ENCODE results near the gene CUX1. TPM values are rescaled to one million over a fixed set of nuclear protein-coding genes. Genes with fewer than 3 reads are reported as not detected.

Gene CUX1
- total and polyA plus RNA-seq, 2 donors (not counting 1 experiment from before 2014, with no cell fraction given), result 10.8 to 86.5 TPM

- Histone ChIP-seq H3K4me3 (ENCODE audit: control extremely low read depth in 1 of 5, extremely low read depth in 1 of 5, insufficient read depth in 1 of 5, low read depth in 2 of 5, low read length in 4 of 5) (no peak overlapping the region), H3K27ac (ENCODE audit: low read length in 2 of 2) (no peak overlapping the region), H3K9me3 (ENCODE audit: control extremely low read depth in 1 of 3, control insufficient read depth in 2 of 3, insufficient read depth in 1 of 3, low read length in 2 of 3) (no peaks in the 10 kb centered on the region), H3K9ac (ENCODE audit: low read length) (no peak overlapping the region), H3K36me3 (replicated peaks in 1 of 2; ENCODE audit: control extremely low read depth in 1 of 2, control insufficient read depth in 1 of 2, extremely low read depth in 1 of 2, insufficient read depth in 2 of 2, low read length in 1 of 2) (no peaks in the 10 kb centered on the region), H4K20me1 (ENCODE audit: control insufficient read depth, insufficient read depth, low read length, poor library complexity, severe bottlenecking) (peaks cover 6% of the 10 kb centered on the region), H3K27me3 (replicated peaks in 1 of 4; ENCODE audit: control extremely low read depth in 1 of 4, control insufficient read depth in 3 of 4, insufficient read depth in 4 of 4, low read length in 3 of 4) (no peaks in the 10 kb centered on the region), H3K79me2 (ENCODE audit: control insufficient read depth, insufficient read depth, low read length) (peaks cover 41% of the 10 kb centered on the region), H2AFZ (ENCODE audit: insufficient read depth, low read depth, low read length, poor library complexity, severe bottlenecking) (no peak overlapping the region), H3K4me2 (replicated peaks; ENCODE audit: low read depth, low read length, poor library complexity, severe bottlenecking) (no peak overlapping the region), H3K4me1 (ENCODE audit: control insufficient read depth in 2 of 2, insufficient read depth in 2 of 2, low read length in 2 of 2) (no peaks in the 10 kb centered on the region)
- CTCF ChIA-PET, result no interaction called here
- no peak for TF ChIP-seq EZH2 (IDR thresholded peaks at IDR 0.05; ENCODE audit: borderline replicate concordance, insufficient read depth, low read depth, low read length, poor library complexity, severe bottlenecking)
- no peak for TF ChIP-seq CTCF (IDR thresholded peaks at IDR 0.05)
- Mint-ChIP-seq H3K27ac (no peak overlapping the region), H3K27me3 (no peaks in the 10 kb centered on the region), H3K4me3 (no peak overlapping the region), H3K4me1 (peaks cover 8% of the 10 kb centered on the region), H3K9me3 (ENCODE audit: insufficient read depth) (no peaks in the 10 kb centered on the region)
- WGBS (ENCODE audit: insufficient coverage), result 89% methylated on average over 11 of the region's 18 CpGs
- intact Hi-C loops (cut with micrococcal nuclease), result no loop called here
- no peak for ATAC-seq (ENCODE audit: low read depth)
- POLR2A ChIA-PET, result no interaction called here
- no peak for DNase-seq
Measured at GRCh38 chr7:101964680-101965452, 147.4 kb downstream of the CUX1 start.

GRCh38 chr7:101968720-101969466 is 151.5 kb downstream of the CUX1 start:
- ATAC-seq (ENCODE audit: low read depth) (no peak), DNase-seq (no peak)
- Histone ChIP-seq H3K27ac (ENCODE audit: low read length in 2 of 2) (no peak overlapping the region), H3K79me2 (ENCODE audit: control insufficient read depth, insufficient read depth, low read length) (peaks cover 34% of the 10 kb centered on the region), H3K9me3 (ENCODE audit: control extremely low read depth in 1 of 3, control insufficient read depth in 2 of 3, insufficient read depth in 1 of 3, low read length in 2 of 3) (peaks cover 0 to 5% (median 0%) of the 10 kb centered on the region in 3 donors), H3K36me3 (replicated peaks in 1 of 2; ENCODE audit: control extremely low read depth in 1 of 2, control insufficient read depth in 1 of 2, extremely low read depth in 1 of 2, insufficient read depth in 2 of 2, low read length in 1 of 2) (no peaks in the 10 kb centered on the region), H3K27me3 (replicated peaks in 1 of 4; ENCODE audit: control extremely low read depth in 1 of 4, control insufficient read depth in 3 of 4, insufficient read depth in 4 of 4, low read length in 3 of 4) (no peaks in the 10 kb centered on the region), H3K4me3 (ENCODE audit: control extremely low read depth in 1 of 5, extremely low read depth in 1 of 5, insufficient read depth in 1 of 5, low read depth in 2 of 5, low read length in 4 of 5) (no peak overlapping the region), H3K4me1 (ENCODE audit: control insufficient read depth in 2 of 2, insufficient read depth in 2 of 2, low read length in 2 of 2) (no peaks in the 10 kb centered on the region), H3K4me2 (replicated peaks; ENCODE audit: low read depth, low read length, poor library complexity, severe bottlenecking) (no peak overlapping the region), H2AFZ (ENCODE audit: insufficient read depth, low read depth, low read length, poor library complexity, severe bottlenecking) (no peak overlapping the region), H3K9ac (ENCODE audit: low read length) (no peak overlapping the region), H4K20me1 (ENCODE audit: control insufficient read depth, insufficient read depth, low read length, poor library complexity, severe bottlenecking) (peaks cover 5% of the 10 kb centered on the region)
- 100% methylated on average over 1 of the region's 6 CpGs for WGBS (ENCODE audit: insufficient coverage)
- no peaks in the 10 kb centered on the region for H3K27me3 Mint-ChIP-seq
- H3K4me3 Mint-ChIP-seq, result no peak overlapping the region
- ChIA-PET CTCF (no interaction called here), POLR2A (no interaction called here)
- intact Hi-C loops (cut with micrococcal nuclease), result no loop called here
- peaks cover 11% of the 10 kb centered on the region for H3K4me1 Mint-ChIP-seq
- peaks cover 3% of the 10 kb centered on the region for H3K9me3 Mint-ChIP-seq (ENCODE audit: insufficient read depth)
- H3K27ac Mint-ChIP-seq, result no peak overlapping the region
- TF ChIP-seq EZH2 (IDR thresholded peaks at IDR 0.05; ENCODE audit: borderline replicate concordance, insufficient read depth, low read depth, low read length, poor library complexity, severe bottlenecking), result no peak
